Erythroblast (primary cell): Measurements from ENCODE around the gene DDIT4.
"Not testable (repeated sequence)": the region's sequence is repeated elsewhere in the genome, so short reads cannot be mapped to it uniquely, and the experiment has no call there.

ENCODE experiments used
- DNase-seq, 2 experiments: peaks; one replicate each; lab custom pipeline; 2025; lab: John Stamatoyannopoulos, UW
- GATA1 ChIP-seq: IDR thresholded peaks from 2 replicates; pipeline ENCODE4 v1.6.1; 2011; ENCODE audit warnings: low read depth, mild to moderate bottlenecking, control low read depth, low read length, moderate library complexity
- POLR2A ChIP-seq: IDR thresholded peaks from 2 replicates; pipeline ENCODE4 v1.6.1; 2011; ENCODE audit warnings: mild to moderate bottlenecking, low read length

DDIT4 gene

GRCh38 chr10:72241691-72242252 is 32.0 kb upstream of the DDIT4 start:
- no peak for DNase-seq
- TF ChIP-seq POLR2A = no peak
- no peak for TF ChIP-seq GATA1

GRCh38 chr10:72242675-72243074 is 31.0 kb upstream of the DDIT4 start:
- no peak for TF ChIP-seq POLR2A
- no peak for TF ChIP-seq GATA1
- no peak for DNase-seq

- no peak for TF ChIP-seq GATA1
- TF ChIP-seq POLR2A = no peak
Observed at GRCh38 chr10:72243822-72244437, 29.8 kb upstream of the DDIT4 start.

GRCh38 chr10:72244573-72245038 is 29.1 kb upstream of the DDIT4 start:
- peak in 1 of 2 experiments; percentile 55 for DNase-seq
- no peak for TF ChIP-seq POLR2A
- no peak for TF ChIP-seq GATA1

More at GRCh38 chr10:72243822-72244437, 29.8 kb upstream of the DDIT4 start:
- DNase-seq = peak in 1 of 2 experiments; percentile 55

- DNase-seq = no peak
- TF ChIP-seq POLR2A = no peak
- TF ChIP-seq GATA1 = no peak
Observed at GRCh38 chr10:72245949-72246525, 27.7 kb upstream of the DDIT4 start.

- DNase-seq = no peak
- TF ChIP-seq POLR2A = peak; percentile 77
- no peak for TF ChIP-seq GATA1
Observed at GRCh38 chr10:72248468-72249151, 25.1 kb upstream of the DDIT4 start.

- DNase-seq = not testable (repeated sequence)
Observed at GRCh38 chr10:72249176-72249862, 24.4 kb upstream of the DDIT4 start.

- DNase-seq = no peak
- TF ChIP-seq POLR2A = no peak
- TF ChIP-seq GATA1 = no peak
Observed at GRCh38 chr10:72250666-72251065, 23.1 kb upstream of the DDIT4 start.

GRCh38 chr10:72251635-72252034 is 22.1 kb upstream of the DDIT4 start:
- TF ChIP-seq GATA1 (no peak), POLR2A (no peak)
- no peak for DNase-seq

- TF ChIP-seq GATA1 (no peak), POLR2A (no peak)
- DNase-seq = no peak
Observed at GRCh38 chr10:72252972-72253371, 20.8 kb upstream of the DDIT4 start.

GRCh38 chr10:72253578-72253977 is 20.1 kb upstream of the DDIT4 start:
- TF ChIP-seq GATA1 (no peak), POLR2A (no peak)
- DNase-seq = no peak

GRCh38 chr10:72254813-72255568 is 18.7 kb upstream of the DDIT4 start:
- TF ChIP-seq POLR2A = peak; percentile 66
- TF ChIP-seq GATA1 = no peak
- DNase-seq = peak; percentile 63 to 64

GRCh38 chr10:72255977-72256729 is 17.6 kb upstream of the DDIT4 start:
- TF ChIP-seq GATA1 (no peak), POLR2A (no peak)

More at GRCh38 chr10:72255977-72256729, 17.6 kb upstream of the DDIT4 start:
- no peak for DNase-seq
